ENCODE measurements around the gene BARX1.

Gene BARX1

GRCh38 chr9:93955111-93955980, at the start of gene BARX1:
BARX1 (minus strand) TSS chr9:93955355; CDS start chr9:93955146, 209 bp downstream.
- no peak for DNase-seq (ENCODE audit: extremely low spot score)
- POLR2A ChIA-PET: no interaction called here
- CTCF ChIA-PET: no interaction called here
- TF ChIP-seq CTCF (IDR thresholded peaks at IDR 0.05; ENCODE audit: control extremely low read depth, extremely low read depth, low read depth, missing control alignments): no peak

- ChIA-PET POLR2A (no interaction called here), CTCF (interaction anchor here (0.7 to 6.8 kb wide), 7 partner anchors 11 to 322 kb away, joined by 3 to 83 read pairs (median 5); no protein-coding TSS in a partner anchor)
- peak; percentile 71 for TF ChIP-seq CTCF (IDR thresholded peaks at IDR 0.05; ENCODE audit: control extremely low read depth, extremely low read depth, low read depth, missing control alignments)
- DNase-seq (ENCODE audit: extremely low spot score): peak; percentile 47
Observed at GRCh38 chr9:94002316-94003140, 47.4 kb upstream of the BARX1 start.

- POLR2A ChIA-PET: no interaction called here
- CTCF ChIA-PET: no interaction called here
- no peak for TF ChIP-seq CTCF (IDR thresholded peaks at IDR 0.05; ENCODE audit: control extremely low read depth, extremely low read depth, low read depth, missing control alignments)
- no peak for DNase-seq (ENCODE audit: extremely low spot score)
Observed at GRCh38 chr9:93996863-93997262, 41.7 kb upstream of the BARX1 start.

- DNase-seq (ENCODE audit: extremely low spot score): no peak
- ChIA-PET POLR2A (no interaction called here), CTCF (no interaction called here)
- TF ChIP-seq CTCF (IDR thresholded peaks at IDR 0.05; ENCODE audit: control extremely low read depth, extremely low read depth, low read depth, missing control alignments): no peak
Observed at GRCh38 chr9:93996367-93996766, 41.2 kb upstream of the BARX1 start.

- no peak for DNase-seq (ENCODE audit: extremely low spot score)
- no peak for TF ChIP-seq CTCF (IDR thresholded peaks at IDR 0.05; ENCODE audit: control extremely low read depth, extremely low read depth, low read depth, missing control alignments)
- POLR2A ChIA-PET: no interaction called here
- CTCF ChIA-PET: no interaction called here
Observed at GRCh38 chr9:93994545-93994944, 39.4 kb upstream of the BARX1 start.

- no peak for DNase-seq (ENCODE audit: extremely low spot score)
- POLR2A ChIA-PET: no interaction called here
- CTCF ChIA-PET: interaction anchor here (1.2 to 1.5 kb wide), 2 partner anchors 11 to 21 kb away, joined by 3 to 4 read pairs; no protein-coding TSS in a partner anchor
- no peak for TF ChIP-seq CTCF (IDR thresholded peaks at IDR 0.05; ENCODE audit: control extremely low read depth, extremely low read depth, low read depth, missing control alignments)
Observed at GRCh38 chr9:93994132-93994531, 39.0 kb upstream of the BARX1 start.

Measured in GM10248 (cell line).